Neural progenitor cell (in vitro differentiated cells): ENCODE measurements around the gene LMBR1.

Source experiments
- CTCF ChIP-seq: fragments of 200-600 bp; sonication (generic); IDR thresholded peaks from 2 replicates; pipeline ENCODE4 v1.5.1; 2017; ENCODE audit warnings: antibody characterized with exemption, mild to moderate bottlenecking
- EZH2 ChIP-seq: fragments of 200-600 bp; sonication (generic); IDR thresholded peaks from 2 replicates; pipeline ENCODE4 v1.6.1; 2017; ENCODE audit warnings: antibody characterized with exemption, mild to moderate bottlenecking, moderate library complexity
- EZH2phosphoT487 ChIP-seq: fragments of 200-600 bp; sonication (generic); IDR thresholded peaks from 2 replicates; pipeline ENCODE4 v1.6.1; 2017; ENCODE audit warnings: antibody characterized with exemption

- no peak for TF ChIP-seq CTCF
- no peak for TF ChIP-seq EZH2
- TF ChIP-seq EZH2phosphoT487: no peak
Observed at GRCh38 chr7:156659203-156659602, 233.8 kb downstream of the LMBR1 start.
